Stimulated activated CD8-positive, alpha-beta memory T cell treated with anti-CD3 and anti-CD28 coated beads, Interleukin-12 subunit alpha, Interleukin-12 subunit beta, amount 100 ng/mL, for 1 hour (primary cell): ENCODE data around the gene ZNF93.
"Not testable (repeated sequence)": the region's sequence is repeated elsewhere in the genome, so short reads cannot be mapped to it uniquely, and the experiment has no call there.

Experiments
- DNase-seq: peaks from one replicate; pipeline ENCODE4 v3.0.0-alpha.2; 2020; ENCODE audit warnings: low read depth

ZNF93 gene

GRCh38 chr19:19900729-19901444 is at the start of gene ZNF93:
TSS of gene ZNF93 (plus strand) at chr19:19900946. CDS start at chr19:19901089, 143 bp downstream.
- peak; percentile 82 for DNase-seq

GRCh38 chr19:19851740-19852139 is 49.0 kb upstream of the ZNF93 start:
- DNase-seq, result not testable (repeated sequence)

- DNase-seq, result no peak
Observed at GRCh38 chr19:19858751-19859150, 42.0 kb upstream of the ZNF93 start.

GRCh38 chr19:19860756-19861390 is 39.9 kb upstream of the ZNF93 start:
- peak; percentile 21 for DNase-seq

- DNase-seq, result peak; percentile 92
Observed at GRCh38 chr19:19865750-19866610, 34.8 kb upstream of the ZNF93 start, which contains the start of gene ZNF253. TSS of gene ZNF253 (plus strand) at chr19:19865882. CDS start at chr19:19865997, 115 bp downstream.

- DNase-seq, result peak; percentile 2
Observed at GRCh38 chr19:19866611-19867248, 34.0 kb upstream of the ZNF93 start.

GRCh38 chr19:19870086-19870485 is 30.7 kb upstream of the ZNF93 start:
- DNase-seq, result not testable (repeated sequence)

- no peak for DNase-seq
Observed at GRCh38 chr19:19871932-19872331, 28.8 kb upstream of the ZNF93 start.

GRCh38 chr19:19873381-19873780 is 27.4 kb upstream of the ZNF93 start:
- DNase-seq, result no peak

- DNase-seq, result no peak
Observed at GRCh38 chr19:19877724-19878123, 23.0 kb upstream of the ZNF93 start.

- no peak for DNase-seq
Observed at GRCh38 chr19:19884583-19884982, 16.2 kb upstream of the ZNF93 start.

GRCh38 chr19:19892055-19892941 is 8.4 kb upstream of the ZNF93 start:
- DNase-seq, result not testable (repeated sequence)

- no peak for DNase-seq
Observed at GRCh38 chr19:19900139-19900728, 512 bp upstream of the ZNF93 start.

GRCh38 chr19:19907551-19907950 is 6.8 kb downstream of the ZNF93 start:
- not testable (repeated sequence) for DNase-seq

GRCh38 chr19:19909654-19910053 is 8.9 kb downstream of the ZNF93 start:
- DNase-seq, result no peak

GRCh38 chr19:19911150-19911549 is 10.4 kb downstream of the ZNF93 start:
- no peak for DNase-seq

- DNase-seq, result no peak
Observed at GRCh38 chr19:19914596-19914995, 13.8 kb downstream of the ZNF93 start.

- not testable (repeated sequence) for DNase-seq
Observed at GRCh38 chr19:19930417-19930816, 29.7 kb downstream of the ZNF93 start.

- not testable (repeated sequence) for DNase-seq
Observed at GRCh38 chr19:19933432-19934314, 32.9 kb downstream of the ZNF93 start.

- DNase-seq, result no peak
Observed at GRCh38 chr19:19937403-19937802, 36.7 kb downstream of the ZNF93 start.
